HG03460 (cell line): ENCODE measurements around the gene RNASET2.
"Not testable (repeated sequence)": the region's sequence is repeated elsewhere in the genome, so short reads cannot be mapped to it uniquely, and the experiment has no call there.

Experiments
- ATAC-seq: cut with Tn5 transposase; IDR thresholded peaks from one replicate; pipeline ENCODE4 v1.9.1; 2021; ENCODE audit not compliant: unreplicated experiment

Gene RNASET2

DNA sequence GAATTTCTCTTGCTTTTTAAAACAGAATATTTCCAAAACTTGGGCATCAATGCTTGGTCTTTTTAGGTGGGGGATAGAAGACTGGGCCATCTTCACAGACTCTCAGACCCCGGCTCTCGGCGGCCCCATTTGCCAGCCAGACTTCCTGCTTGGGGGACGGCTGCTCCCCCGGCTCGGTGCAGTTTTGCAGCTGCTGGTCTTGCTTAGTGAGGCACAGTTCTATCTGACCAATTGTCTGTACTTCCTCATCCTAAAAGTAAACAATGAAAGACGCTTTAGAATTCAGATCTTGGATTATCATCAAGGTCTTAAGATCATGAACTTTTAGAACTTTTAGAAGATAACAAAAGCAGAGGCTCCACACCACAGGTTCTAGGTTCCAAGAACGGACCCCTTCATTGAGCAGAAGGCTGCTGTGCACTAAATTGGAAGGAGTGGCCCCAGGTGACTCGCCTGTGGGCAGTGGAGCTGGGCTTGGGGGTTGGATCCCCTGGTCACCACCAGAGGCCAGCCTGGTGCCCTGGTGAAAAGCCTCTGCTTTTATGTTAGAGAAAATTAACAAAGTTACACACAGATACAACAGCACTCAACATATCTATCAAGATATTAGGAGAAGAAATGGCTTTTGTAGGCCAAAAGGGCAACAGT is 26.7 kb downstream of the RNASET2 start:
- no peak for ATAC-seq

DNA sequence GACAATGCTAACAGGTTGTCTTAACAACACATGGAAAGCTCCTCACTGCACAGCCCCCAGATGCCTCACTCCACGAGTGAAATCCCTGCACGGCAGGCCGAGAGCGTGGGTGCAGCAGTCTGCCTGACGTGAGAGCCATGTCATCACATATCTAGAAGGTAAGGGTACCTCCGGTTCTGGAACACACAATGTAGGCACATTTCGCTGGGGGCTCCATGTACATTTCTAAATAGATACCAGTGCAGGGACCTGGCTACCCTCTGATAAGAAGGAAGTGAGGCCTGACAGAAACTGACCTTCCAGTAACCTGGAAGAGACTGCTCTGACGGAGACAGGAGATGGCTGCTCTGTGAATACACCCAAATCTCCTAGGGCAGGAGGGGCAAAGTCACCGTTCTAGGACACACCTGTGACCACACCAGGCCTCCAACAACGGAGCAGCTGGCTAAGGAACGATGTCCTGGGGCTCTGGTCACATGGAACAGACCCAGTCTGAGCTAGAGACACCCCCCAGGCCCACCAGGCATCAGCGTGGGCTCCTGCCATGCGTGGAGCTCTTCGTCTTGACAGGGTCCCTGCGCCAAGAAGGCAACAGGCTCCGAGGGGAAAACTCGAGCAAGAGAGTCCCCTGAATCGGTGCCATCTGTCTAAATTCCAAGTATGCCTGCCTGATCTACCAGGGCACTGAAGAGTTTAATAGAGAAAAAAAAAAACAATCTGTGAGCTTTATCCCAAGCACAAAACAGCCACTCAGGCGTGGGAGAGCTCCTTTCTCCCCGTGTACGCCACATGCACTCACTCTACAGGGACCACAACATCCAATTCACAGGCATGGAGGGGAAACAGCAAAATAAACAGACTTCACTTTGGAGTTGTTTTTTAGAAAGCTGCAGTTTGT is 27.5 kb downstream of the RNASET2 start:
- ATAC-seq = no peak

DNA sequence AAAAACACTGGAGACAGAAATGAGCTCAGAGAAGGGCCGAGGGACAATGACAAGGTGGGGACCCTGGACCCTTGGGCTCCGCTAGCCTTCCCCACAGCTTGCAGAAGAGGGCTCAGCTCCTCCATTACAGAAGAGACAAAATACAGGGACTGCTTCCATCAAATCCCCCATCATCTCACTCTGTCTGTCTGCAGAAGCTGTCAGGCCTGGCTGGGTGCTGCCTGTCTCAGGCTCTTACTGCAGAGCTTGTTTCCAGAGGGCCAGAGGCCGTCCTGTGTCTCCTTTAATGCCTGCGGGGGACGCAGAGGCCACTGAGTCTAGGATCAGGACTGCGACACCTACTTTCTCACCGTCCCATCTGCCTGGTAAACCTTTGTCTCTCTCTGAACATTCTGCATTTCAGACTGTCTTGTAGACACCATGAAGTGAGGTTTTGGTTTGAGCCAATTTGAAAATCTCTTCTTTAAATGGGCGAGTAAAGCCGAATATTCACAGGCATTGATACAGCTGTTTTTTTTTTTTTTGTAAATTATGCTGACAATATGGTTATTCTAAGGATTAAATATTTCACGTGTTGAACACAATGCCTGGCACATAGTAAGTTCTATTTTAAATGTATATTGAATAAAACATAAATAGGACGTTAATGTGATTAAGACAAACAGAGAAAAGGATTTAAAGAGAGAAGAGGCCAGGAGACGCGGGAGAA is 28.3 kb downstream of the RNASET2 start:
- ATAC-seq = no peak

DNA sequence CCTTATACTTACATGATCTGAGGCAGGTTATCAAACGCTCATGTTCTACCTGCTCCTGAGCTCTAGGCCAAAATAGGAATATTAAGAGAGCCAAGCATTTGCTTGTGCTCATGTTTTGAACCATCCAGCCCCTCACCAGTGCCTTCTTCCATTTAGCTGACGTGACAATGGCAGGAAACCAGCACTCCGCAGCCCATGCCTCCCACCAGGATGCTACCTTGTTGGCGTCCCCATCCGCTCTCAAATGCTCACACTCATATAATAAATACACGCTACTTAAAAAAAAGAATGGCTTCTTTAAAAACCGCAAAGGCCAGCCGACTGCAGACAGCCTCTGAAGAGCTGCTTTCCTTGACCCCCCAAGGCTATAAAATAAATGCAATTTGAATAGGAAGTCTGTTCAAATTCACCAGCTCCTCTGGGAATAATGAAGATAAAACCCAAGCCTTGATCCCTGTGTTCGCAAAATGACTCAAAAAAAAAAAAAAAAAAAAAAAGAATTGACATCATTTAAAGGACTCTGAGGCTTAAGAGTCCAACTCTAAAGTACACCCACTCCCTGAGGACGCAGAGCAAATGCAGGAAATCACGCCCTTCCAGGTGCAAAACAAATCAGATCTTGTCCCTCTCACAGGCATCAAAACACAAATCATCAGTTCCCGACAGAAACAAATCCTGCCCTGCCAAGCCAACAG is 29.0 kb downstream of the RNASET2 start:
- ATAC-seq = no peak

DNA sequence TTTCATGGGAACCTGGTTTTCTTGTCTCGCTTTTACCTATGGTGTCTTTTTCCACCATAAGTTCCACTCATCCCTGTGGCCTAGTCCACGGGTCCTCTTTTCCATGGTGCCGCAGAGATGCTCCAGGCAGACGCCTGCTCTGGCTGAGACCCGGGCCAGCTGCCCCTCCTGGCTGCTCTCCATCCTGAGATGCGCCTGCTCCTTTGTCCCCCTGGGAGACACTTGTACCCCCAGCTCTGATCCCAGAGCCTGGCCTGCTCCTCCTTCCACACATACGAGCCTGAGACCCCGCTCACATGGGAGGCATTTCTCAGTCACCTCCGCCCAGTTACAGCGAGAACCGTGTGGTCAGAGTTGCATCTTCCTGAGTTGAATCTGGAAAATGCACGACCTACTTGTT is 29.6 kb downstream of the RNASET2 start:
- no peak for ATAC-seq

DNA sequence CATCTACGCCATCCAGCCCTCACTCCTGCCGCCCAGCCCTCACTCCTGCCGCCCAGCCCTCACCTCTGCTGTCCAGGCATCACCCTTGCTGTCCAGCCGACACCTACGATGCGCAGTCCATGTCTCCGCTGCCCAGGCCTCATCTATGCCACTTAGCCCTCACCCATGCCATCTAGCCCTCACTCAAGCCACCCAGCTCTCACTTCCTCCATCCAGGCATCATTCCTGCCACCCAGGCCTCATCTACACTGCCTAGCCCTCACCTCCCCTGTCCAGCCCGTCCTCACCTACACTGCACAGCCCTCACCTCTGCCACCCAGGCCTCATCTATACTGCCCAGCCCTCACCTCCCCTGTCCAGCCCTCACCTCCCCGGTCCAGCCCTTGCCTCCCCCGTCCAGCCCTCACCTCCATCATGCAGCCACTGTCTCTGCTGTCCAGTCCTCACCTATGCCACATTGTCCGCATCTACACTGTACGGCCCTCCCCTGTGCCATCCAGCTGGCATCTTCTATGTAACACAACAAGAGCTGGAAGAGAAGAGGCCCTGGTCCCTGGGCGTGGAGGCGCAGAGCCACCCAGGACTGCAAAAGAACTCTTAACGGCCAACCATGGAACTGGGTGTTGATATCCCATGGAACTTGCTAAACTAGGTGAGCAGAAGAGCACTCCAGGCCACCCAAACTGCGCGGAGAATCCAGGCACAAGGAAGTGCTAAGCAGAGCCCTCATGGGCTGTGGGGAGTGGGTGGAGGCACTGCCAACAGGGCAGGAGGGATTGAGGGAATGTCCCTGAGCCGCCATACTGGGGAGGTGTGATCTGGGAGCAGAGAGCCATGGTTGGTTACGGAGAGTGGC is 31.0 kb downstream of the RNASET2 start:
- no peak for ATAC-seq

DNA sequence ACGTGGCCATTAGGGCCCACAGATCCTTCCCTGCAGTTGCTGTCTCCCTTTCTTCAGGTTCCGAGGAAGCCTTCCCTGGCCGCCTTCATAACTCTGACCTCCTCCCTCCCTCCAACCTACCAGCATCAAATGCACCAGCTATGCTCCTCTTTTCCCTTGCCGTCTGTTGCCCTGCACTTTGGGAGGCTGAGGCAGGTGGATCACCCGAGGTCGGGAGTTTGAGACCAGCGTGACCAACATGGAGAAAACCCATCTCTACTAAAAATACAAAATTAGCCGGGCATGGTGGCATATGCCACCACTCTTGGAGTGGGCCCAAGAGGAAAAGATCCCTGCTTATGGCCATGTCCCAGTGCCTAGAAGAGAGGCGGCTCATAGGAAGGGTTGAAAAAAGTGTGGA is 31.8 kb downstream of the RNASET2 start:
- ATAC-seq = no peak

DNA sequence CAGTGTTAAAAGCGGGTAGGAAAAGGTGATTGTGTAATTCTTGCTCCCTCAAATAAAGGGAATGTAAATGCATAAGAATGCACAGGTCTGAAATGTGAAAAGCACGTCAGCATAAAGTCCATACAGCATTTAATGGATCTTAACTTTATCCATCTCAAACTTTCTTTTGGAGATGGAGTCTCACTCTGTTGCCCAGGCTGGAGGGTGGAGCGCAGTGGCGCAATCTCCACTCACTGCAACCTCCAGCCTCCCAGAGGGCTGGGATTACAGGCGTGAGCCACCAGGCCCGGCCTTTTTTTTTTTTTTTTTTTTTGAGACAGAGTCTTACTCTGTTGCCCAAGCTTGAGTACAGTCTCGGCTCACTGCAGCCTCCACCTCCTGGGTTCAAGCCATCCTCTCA is 33.4 kb downstream of the RNASET2 start:
- ATAC-seq = no peak

DNA sequence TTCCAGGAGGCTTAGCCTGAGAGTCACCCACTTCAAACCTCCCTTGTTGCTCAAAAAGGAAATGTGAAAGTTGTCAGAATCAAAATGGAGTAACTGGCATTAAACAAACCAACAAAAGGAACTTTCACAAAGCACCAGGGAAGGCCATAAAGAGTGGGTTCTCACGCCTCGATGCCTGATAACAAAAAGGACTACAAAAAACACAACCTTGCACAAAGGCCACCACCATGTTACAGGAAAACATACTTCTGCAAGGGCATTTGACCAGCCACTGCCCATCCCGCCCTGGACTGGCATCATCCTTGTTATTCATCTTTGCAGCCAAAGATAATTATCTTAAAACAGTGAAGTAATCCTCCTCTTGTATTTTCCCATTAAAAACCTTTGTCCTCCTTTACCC is 34.8 kb downstream of the RNASET2 start:
- ATAC-seq = no peak

DNA sequence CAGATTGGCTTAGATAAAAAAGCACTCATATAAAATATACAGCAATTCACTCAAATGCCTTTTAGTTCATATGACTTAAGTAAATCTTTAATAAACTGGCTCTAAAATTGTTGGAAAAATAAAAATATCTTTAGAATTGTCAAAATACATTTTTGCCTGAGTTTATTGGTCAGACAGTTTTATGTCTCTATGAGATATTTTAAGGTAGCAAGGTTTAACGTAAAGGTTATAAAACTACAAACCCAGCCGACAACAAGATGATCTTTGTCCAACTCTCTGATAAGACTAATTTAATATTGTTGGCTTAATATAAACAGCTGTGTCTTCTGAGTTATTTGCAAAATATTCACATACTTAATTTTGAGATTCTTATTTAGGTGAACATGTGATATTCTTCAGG is 39.5 kb downstream of the RNASET2 start:
- no peak for ATAC-seq

DNA sequence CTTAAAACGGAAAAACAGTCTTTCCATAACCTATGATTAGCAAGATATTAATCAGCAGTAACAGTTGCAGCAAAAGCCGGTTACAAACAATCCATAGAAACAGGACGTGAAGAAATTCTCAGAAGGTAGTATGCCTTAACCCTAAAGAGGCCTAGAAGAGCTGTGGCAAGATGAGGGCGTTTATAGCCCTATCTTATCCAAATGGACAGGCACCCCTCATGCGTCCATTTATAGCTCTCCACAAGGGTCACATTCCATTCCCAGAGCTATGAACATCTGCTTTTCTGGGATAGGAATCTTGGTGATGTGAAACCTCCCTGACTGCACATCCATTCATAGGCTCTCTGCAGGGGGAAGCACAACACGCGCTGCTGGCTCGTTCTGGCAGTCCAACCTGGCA is 40.9 kb downstream of the RNASET2 start:
- not testable (repeated sequence) for ATAC-seq

DNA sequence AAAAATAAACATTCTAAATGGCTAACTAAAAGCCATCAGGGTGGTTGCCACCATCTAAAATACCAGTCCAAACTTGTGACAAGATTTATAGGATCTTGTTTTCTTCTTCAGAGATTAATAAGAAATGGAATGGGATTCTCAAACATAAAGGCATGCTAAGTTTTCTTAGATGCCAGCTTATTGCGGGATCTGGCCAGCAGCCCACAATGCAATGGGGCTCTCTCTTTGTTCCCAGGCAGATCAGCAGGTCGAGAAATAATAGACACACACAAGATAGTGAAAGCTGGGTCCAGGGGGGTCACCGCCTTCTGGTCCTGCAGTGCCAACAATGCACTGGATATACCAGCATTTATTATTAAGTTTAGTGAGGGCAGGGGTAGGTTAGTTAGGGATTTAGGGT is 41.4 kb downstream of the RNASET2 start:
- not testable (repeated sequence) for ATAC-seq

DNA sequence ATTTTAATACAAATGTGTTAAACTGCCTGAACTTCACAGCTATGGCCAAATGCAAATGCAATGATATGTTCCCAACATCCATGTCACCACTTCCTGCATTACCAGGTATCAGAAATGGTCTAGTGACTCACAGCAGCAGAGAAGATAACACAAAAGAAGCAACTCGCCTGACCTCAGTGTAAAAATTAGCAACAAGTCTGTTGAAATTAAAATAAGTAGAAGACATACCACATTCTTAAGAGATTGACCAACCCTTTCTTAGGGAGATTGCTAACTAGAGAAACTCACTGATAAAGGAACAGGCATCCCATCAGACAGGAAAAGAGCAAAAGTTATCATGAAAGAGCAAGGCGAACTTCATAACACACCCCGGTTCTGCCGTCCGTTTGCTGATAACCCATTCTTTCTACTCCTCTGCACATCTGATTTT is 45.1 kb downstream of the RNASET2 start:
- ATAC-seq = no peak

DNA sequence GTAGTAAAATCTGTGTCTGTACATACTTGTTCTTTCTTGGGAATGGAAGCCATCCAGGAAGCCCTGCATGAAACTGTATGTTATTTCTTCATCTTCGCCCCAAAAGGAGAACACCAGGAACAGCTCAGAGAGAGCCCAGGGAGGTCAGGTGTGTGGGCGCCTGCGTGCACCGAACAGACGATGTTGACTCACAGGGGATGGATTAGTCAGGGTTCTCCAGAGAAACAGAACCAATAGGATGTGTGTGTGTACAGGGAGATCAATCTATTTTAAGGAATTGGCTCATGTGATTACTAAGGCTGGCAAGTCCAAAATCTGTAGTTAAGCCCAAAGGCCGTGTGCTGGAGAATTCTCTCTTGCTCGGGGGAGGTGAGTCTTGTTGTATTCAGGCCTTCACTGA is 45.7 kb downstream of the RNASET2 start:
- ATAC-seq = no peak

DNA sequence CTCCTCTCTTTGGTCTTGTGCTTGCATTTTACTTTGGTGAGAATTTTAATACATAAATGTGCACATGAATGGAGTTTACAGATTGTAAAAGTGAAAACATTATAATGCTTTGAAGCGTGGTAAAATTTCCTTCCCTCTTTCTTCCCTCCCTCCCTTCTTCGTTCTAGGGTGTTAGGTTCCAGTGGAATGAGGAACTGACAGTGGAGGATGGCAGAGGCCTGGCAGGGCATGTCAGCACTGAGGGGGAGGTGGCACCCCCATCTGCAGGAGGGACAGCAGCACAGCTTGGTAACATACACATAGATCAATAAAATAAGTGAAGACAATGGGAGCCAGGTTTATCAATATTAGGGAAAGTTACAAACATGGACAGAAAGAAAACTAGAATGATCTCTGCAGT is 47.5 kb downstream of the RNASET2 start:
- no peak for ATAC-seq

DNA sequence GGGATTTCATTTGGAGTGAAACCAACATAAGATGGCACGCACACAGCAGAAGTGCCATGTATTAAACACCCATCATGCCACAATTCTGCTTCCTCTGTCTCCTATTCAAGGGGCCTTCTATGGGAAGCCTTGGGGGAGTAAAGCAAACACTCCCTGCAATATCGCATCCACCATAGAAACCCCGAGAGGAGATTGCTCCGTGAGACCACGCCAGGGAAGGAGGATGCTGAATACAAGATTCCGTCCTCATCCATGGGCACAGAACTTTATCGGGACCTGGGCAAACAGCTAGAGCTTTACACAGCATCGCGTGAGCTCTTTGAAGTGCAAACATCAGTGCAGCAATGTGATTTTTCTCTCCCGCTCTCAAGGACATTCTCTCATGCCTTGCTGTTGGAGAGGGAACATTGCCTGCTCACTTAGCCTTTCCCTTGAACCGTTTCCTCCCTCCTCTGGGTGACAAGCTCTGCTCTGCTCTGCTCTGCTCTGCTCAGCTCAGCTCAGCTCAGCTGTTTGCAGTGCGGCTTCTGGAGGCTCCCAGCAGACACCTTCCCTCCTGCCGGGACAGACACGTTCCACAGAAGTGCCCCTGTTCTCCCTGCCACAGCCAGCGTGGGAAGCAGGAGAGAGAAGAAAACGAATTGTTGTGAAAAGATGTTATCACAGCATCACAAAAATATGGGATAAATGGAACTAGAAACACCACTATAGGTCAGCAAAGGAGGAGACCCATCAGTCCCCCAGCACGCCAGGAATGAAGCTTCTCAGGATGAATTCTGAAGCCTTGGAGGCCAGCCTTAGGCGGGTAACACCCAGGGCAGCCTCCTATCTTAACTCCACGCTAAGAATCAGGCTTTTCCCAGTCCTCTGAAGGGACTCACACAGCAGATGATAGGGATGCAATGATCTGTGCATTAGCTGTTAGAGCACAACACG is 48.2 kb downstream of the RNASET2 start:
- ATAC-seq = no peak

DNA sequence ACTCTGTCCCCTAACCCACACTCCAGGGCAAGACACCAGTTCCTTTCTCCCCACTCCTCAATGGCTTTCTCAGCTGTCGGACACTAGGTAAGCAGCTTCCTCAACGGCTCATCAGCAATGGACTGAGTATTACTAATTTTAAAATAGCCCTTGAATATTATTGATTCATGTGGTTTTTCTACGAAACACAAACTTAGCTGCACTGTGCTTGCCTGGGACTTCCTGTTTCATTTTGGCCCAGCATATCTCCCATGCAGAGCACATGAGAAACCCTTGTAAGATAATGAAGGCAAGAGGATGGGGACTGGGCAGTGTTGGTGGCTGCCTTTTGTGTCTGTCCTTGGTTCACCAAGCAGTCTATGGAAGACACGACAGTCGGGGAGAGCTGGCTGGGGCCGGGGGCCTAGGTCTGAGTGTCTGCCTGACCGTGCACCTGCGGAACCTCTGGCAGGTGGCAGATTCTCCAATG is 48.9 kb downstream of the RNASET2 start:
- ATAC-seq = peak; percentile 92

DNA sequence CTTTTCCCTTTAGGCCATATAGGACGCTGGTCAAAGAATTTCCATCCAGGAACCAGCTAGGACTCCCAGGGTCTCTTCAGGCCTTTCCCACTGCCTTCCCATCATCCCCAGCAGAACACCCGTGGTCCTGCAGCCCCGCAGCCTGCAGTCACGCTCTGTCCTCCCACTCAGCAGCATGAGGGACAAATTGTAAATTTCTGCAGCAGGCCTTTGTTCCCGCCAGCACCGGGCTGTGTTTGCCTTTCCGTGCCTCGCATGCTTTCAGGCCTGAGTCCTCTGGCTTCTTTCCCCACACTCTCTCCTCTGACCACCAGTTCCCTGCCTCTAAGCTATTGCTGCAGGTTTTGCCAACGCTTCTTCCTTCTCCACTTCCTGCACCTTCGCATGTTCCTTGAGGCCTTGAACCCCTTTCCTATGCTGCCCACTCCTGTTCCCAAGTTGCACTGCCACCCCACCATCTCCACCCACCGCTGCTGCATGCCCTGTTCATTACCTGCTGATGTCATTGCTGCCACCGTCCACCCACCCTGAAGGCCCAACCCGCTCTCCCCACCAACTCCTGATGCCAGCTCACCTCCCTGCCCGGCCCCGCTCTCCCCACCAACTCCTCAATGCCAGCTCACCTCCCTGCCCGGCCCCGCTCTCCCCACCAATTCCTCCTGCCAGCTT is 49.8 kb downstream of the RNASET2 start:
- ATAC-seq = no peak
